H1 (cell line): ENCODE results near the gene NFIX. TPM values are rescaled to one million over a fixed set of nuclear protein-coding genes. Genes with fewer than 3 reads are reported as not detected.

Experiments used
- CTCF ChIA-PET: fragments of 300-600 bp; sonication (Branson Sonifier 250); formaldehyde crosslinking; loops from one replicate; lab custom pipeline; 2021; ENCODE audit not compliant: partially characterized antibody; lab: Charles Lee
- POLR2A ChIA-PET: fragments of 300-600 bp; sonication (Branson Sonifier 250); formaldehyde crosslinking; loops from one replicate; lab custom pipeline; 2021; ENCODE audit warnings: inconsistent platforms; ENCODE audit not compliant: partially characterized antibody; lab: Charles Lee
- DNase-seq, 2 experiments: peaks; one replicate each; pipeline versions ENCODE4 v3.0.0 to v3.0.0-alpha.2; 2010 to 2022; ENCODE audit warnings: low spot score in 2 of 2, low read depth in 1 of 2, mixed read lengths in 1 of 2
- FAIRE-seq: peaks from 2 replicates; lab custom pipeline; 2011; peaks lifted over from hg19 to GRCh38; lab: Jason Lieb, UNC
- H2AFZ ChIP-seq: 2 replicates; pipeline ENCODE4 v1.8.1; 2012; ENCODE audit warnings: low read length, inconsistent platforms
- H2AK5ac ChIP-seq: 2 replicates; pipeline ENCODE4 v1.6.1; 2013; ENCODE audit warnings: low read depth, low read length
- H2BK120ac ChIP-seq: replicated peaks from 2 replicates; pipeline ENCODE3; 2013; ENCODE audit warnings: low read depth, low read length, inconsistent platforms
- H2BK12ac ChIP-seq: 2 replicates; pipeline ENCODE4 v1.6.1; 2013; ENCODE audit warnings: low read depth, low read length
- H2BK15ac ChIP-seq: 2 replicates; pipeline ENCODE4 v1.6.1; 2013; ENCODE audit warnings: low read length
- H2BK20ac ChIP-seq: 2 replicates; pipeline ENCODE4 v1.6.1; 2013; ENCODE audit warnings: low read length
- H2BK5ac ChIP-seq: 2 replicates; pipeline ENCODE4 v1.6.1; 2013; ENCODE audit warnings: low read depth, low read length
- H3K14ac ChIP-seq: 2 replicates; pipeline ENCODE4 v1.6.1; 2013; ENCODE audit warnings: inconsistent platforms; ENCODE audit not compliant: insufficient read length
- H3K18ac ChIP-seq: 2 replicates; pipeline ENCODE4 v1.6.1; 2013; ENCODE audit warnings: low read length; ENCODE audit errors: extremely low read depth
- H3K23ac ChIP-seq: 2 replicates; pipeline ENCODE4 v1.6.1; 2013; ENCODE audit warnings: inconsistent platforms; ENCODE audit not compliant: insufficient read length
- H3K23me2 ChIP-seq: 2 replicates; pipeline ENCODE4 v1.6.1; 2013; ENCODE audit warnings: low read depth, low read length
- H3K27ac ChIP-seq: 2 replicates; pipeline ENCODE4 v1.6.1; 2011; ENCODE audit warnings: low read depth, low read length, inconsistent platforms
- H3K27me3 ChIP-seq, 4 experiments: replicated peaks in 1 of 4; 1 replicate in 1 of 4; 2 replicates in 3 of 4; pipeline versions ENCODE4 v1.6.1 to v1.8.1; 2011 to 2013; ENCODE audit warnings: low read length in 3 of 4, mild to moderate bottlenecking in 3 of 4, inconsistent platforms in 2 of 4, mixed read lengths in 2 of 4, moderate library complexity in 1 of 4; ENCODE audit not compliant: control insufficient read depth in 3 of 4, insufficient read depth in 3 of 4; ENCODE audit errors: extremely low read depth in 1 of 4
- H3K36me3 ChIP-seq, 4 experiments: 2 replicates each; pipeline versions ENCODE4 v1.6.1 to v1.8.1; 2011 to 2013; ENCODE audit warnings: mild to moderate bottlenecking in 4 of 4, low read length in 3 of 4, moderate library complexity in 2 of 4, control low read depth in 1 of 4, inconsistent platforms in 1 of 4; ENCODE audit not compliant: insufficient read depth in 4 of 4, control insufficient read depth in 2 of 4
- H3K4ac ChIP-seq: replicated peaks from 2 replicates; pipeline ENCODE3; 2013; ENCODE audit warnings: low read length, low read depth, mixed read lengths, inconsistent platforms; ENCODE audit not compliant: insufficient read length
- H3K4me1 ChIP-seq, 4 experiments: replicated peaks in 1 of 4; 1 replicate in 1 of 4; 2 replicates in 3 of 4; pipeline versions ENCODE4 v1.6.1 to v1.8.1; 2011 to 2013; ENCODE audit warnings: low read length in 3 of 4, inconsistent platforms in 2 of 4, mixed read lengths in 1 of 4; ENCODE audit not compliant: insufficient read depth in 4 of 4, control insufficient read depth in 3 of 4
- H3K4me2 ChIP-seq, 2 experiments: 2 replicates each; pipeline versions ENCODE4 v1.6.1 to v1.8.1; 2011 to 2013; ENCODE audit warnings: low read depth in 2 of 2, low read length in 2 of 2, control low read depth in 1 of 2, inconsistent platforms in 1 of 2, mild to moderate bottlenecking in 1 of 2; ENCODE audit not compliant: insufficient read depth in 1 of 2
- H3K4me3 ChIP-seq, 4 experiments: fragments of 200-600, 300-600 bp in 1 of 4; sonication (generic), shearing (Covaris generic), sonication (Bioruptor Twin) in 1 of 4; 2 replicates each; pipeline versions ENCODE4 v1.5.1 to v1.8.1; 2011 to 2016; ENCODE audit warnings: low read length in 4 of 4, low read depth in 3 of 4, control low read depth in 2 of 4, inconsistent platforms in 2 of 4, mild to moderate bottlenecking in 2 of 4, mixed read lengths in 1 of 4, moderate library complexity in 1 of 4; ENCODE audit not compliant: insufficient read depth in 2 of 4; ENCODE audit errors: extremely low read depth in 1 of 4
- H3K56ac ChIP-seq: replicated peaks from 2 replicates; pipeline ENCODE3; 2013; ENCODE audit warnings: low read depth, mild to moderate bottlenecking, mixed read lengths, low read length, inconsistent platforms; ENCODE audit not compliant: insufficient read length
- H3K79me1 ChIP-seq: 2 replicates; pipeline ENCODE4 v1.6.1; 2013; ENCODE audit warnings: low read depth, low read length, control low read depth
- H3K79me2 ChIP-seq, 2 experiments: 2 replicates each; pipeline versions ENCODE4 v1.6.1 to v1.8.1; 2012 to 2013; ENCODE audit warnings: low read length in 2 of 2, mild to moderate bottlenecking in 2 of 2, inconsistent platforms in 1 of 2; ENCODE audit not compliant: insufficient read depth in 2 of 2, control insufficient read depth in 1 of 2
- H3K9ac ChIP-seq, 4 experiments: replicated peaks in 1 of 4; 1 replicate in 1 of 4; 2 replicates in 3 of 4; pipeline versions ENCODE4 v1.6.1 to v1.8.1; 2011 to 2013; ENCODE audit warnings: low read depth in 3 of 4, low read length in 3 of 4, control low read depth in 2 of 4, mild to moderate bottlenecking in 2 of 4, moderate library complexity in 2 of 4, inconsistent platforms in 1 of 4; ENCODE audit errors: extremely low read depth in 1 of 4
- H3K9me3 ChIP-seq, 2 experiments: 2 replicates each; pipeline versions ENCODE4 v1.6.1 to v1.8.1; 2012 to 2013; ENCODE audit warnings: mild to moderate bottlenecking in 2 of 2, moderate library complexity in 2 of 2, control low read depth in 1 of 2, inconsistent platforms in 1 of 2, low read depth in 1 of 2, low read length in 1 of 2, mixed read lengths in 1 of 2; ENCODE audit not compliant: insufficient read depth in 2 of 2
- H4K20me1 ChIP-seq, 2 experiments: replicated peaks in 1 of 2; 2 replicates each; pipeline versions ENCODE3 to v1.8.1; 2011 to 2013; ENCODE audit warnings: inconsistent platforms in 2 of 2, low read length in 2 of 2, mild to moderate bottlenecking in 1 of 2; ENCODE audit not compliant: insufficient read depth in 2 of 2, control insufficient read depth in 1 of 2
- H4K5ac ChIP-seq: 2 replicates; pipeline ENCODE4 v1.6.1; 2013; ENCODE audit warnings: low read length, low read depth, mixed read lengths, inconsistent platforms; ENCODE audit not compliant: insufficient read length
- H4K8ac ChIP-seq: 2 replicates; pipeline ENCODE4 v1.8.0; 2013; ENCODE audit warnings: mild to moderate bottlenecking, moderate library complexity, low read length, inconsistent platforms; ENCODE audit not compliant: insufficient read depth; ENCODE audit errors: extremely low read depth
- H4K91ac ChIP-seq: replicated peaks from 2 replicates; pipeline ENCODE3; 2013; ENCODE audit warnings: low read length, mixed read lengths, inconsistent platforms; ENCODE audit not compliant: insufficient read length
- ATF2 ChIP-seq: IDR thresholded peaks from 2 replicates; pipeline ENCODE4 v1.6.1; 2012; ENCODE audit warnings: low read length, inconsistent platforms
- JUN ChIP-seq: IDR thresholded peaks from 2 replicates; pipeline ENCODE4 v1.6.1; 2011; ENCODE audit warnings: low read depth, mild to moderate bottlenecking, improper control_type of control experiment, low read length
- KDM1A ChIP-seq: fragments of 200-600, 300-600 bp; sonication (generic); IDR thresholded peaks from 2 replicates; pipeline ENCODE4 v1.7.1; 2016; ENCODE audit warnings: mild to moderate bottlenecking, low read length, borderline replicate concordance
- MAX ChIP-seq: IDR thresholded peaks from 2 replicates; pipeline ENCODE4 v1.6.1; 2012; ENCODE audit warnings: inconsistent platforms
- SUZ12 ChIP-seq: fragments of 200-600 bp; sonication (generic); IDR thresholded peaks from 2 replicates; pipeline ENCODE4 v1.6.1; 2012; ENCODE audit warnings: mild to moderate bottlenecking, inconsistent platforms, low read length, moderate library complexity, mixed read lengths
- WGBS, 2 experiments: shearing (Covaris generic) in 1 of 2; methylation state at CpG; one replicate each; pipeline versions ENCODE4 v1.1.6 to v1.1.7; 2013 to 2015; ENCODE audit warnings: low lambda C conversion rate in 2 of 2, mixed read lengths in 2 of 2, inconsistent platforms in 1 of 2, low coverage in 1 of 2, missing lambda C conversion rate in 1 of 2; ENCODE audit not compliant: insufficient replicate concordance in 2 of 2, insufficient coverage in 1 of 2, insufficient read length in 1 of 2; ENCODE audit errors: extremely low coverage in 1 of 2, missing lambda C conversion rate in 1 of 2; 5-methylcytosine and 5-hydroxymethylcytosine counted together
- polyA plus RNA-seq, 7 experiments: library from polyadenylated mRNA; depleted of rRNA in 3 of 7; stranded (reverse) in 5 of 7; unstranded in 2 of 7; fragments of >200 nt in 5 of 7; fragments of 200-250 nt in 2 of 7; gene quantifications; 1 replicate in 5 of 7; 2 replicates in 1 of 7; 4 replicates in 1 of 7; pipeline versions ENCODE4 v1.2.1 to v1.2.3, GENCODE V29; 2011 to 2013; ENCODE audit warnings: missing spikeins in 2 of 7, mixed read lengths in 2 of 7
- total RNA-seq: library from RNA; stranded (reverse); fragmentation: NEBNext Ultra II Directional; extraction: Animal tissue kit (Norgen Biotek cat#: 25700); gene quantifications from 2 replicates; pipeline ENCODE4 v1.2.1, GENCODE V29; 2021

The NFIX gene
- total and polyA plus RNA-seq, 2 of the 8 experiments (the other 6 are each of a cell fraction or from before 2014, with no cell fraction given), result 0.03 to 0.20 TPM

- Histone ChIP-seq H3K56ac (no peak overlapping the region), H3K14ac (no peak overlapping the region), H3K4me2 (no peak overlapping the region), H2BK120ac (no peak overlapping the region), H3K27ac (no peak overlapping the region), H3K36me3 (no peaks in the 10 kb centered on the region), H3K9ac (no peak overlapping the region), H3K4ac (no peak overlapping the region), H2BK15ac (no peak overlapping the region), H3K79me1 (no peaks in the 10 kb centered on the region), H2BK20ac (0 out of 2 replicates have a peak overlapping the region, but pooled peaks have one; percentile 48), H3K23ac (no peak overlapping the region), H3K4me1 (peaks cover 3 to 11% (median 7%) of the 10 kb centered on the region in 4 experiments), H3K79me2 (no peaks in the 10 kb centered on the region), H2AFZ (no peak overlapping the region), H3K4me3 (no peak overlapping the region), H4K5ac (no peak overlapping the region), H2AK5ac (no peak overlapping the region), H2BK5ac (no peak overlapping the region), H3K18ac (no peak overlapping the region), H3K23me2 (no peaks in the 10 kb centered on the region), H4K8ac (no peak overlapping the region), H4K91ac (no peak overlapping the region), H3K9me3 (no peaks in the 10 kb centered on the region), H4K20me1 (no peaks in the 10 kb centered on the region), H3K27me3 (peaks cover 0 to 14% (median 12%) of the 10 kb centered on the region in 4 experiments; a peak in 6 of 7 replicates), H2BK12ac (no peak overlapping the region)
- DNase-seq, result no peak
- ChIA-PET CTCF (interaction anchor here (0.6 to 48.8 kb wide), 10 partner anchors 10 to 107 kb away, joined by 3 to 1145 read pairs (median 4); no protein-coding TSS in a partner anchor), POLR2A (no interaction called here)
- TF ChIP-seq JUN, result no peak
- no peak for TF ChIP-seq SUZ12
- TF ChIP-seq MAX, result no peak
- TF ChIP-seq ATF2, result no peak
- no peak for TF ChIP-seq KDM1A
- no peak for FAIRE-seq
- 95% methylated on average over 9 of the region's 9 CpGs; no CpG with 5 or more reads in 1 of the 2 experiments for WGBS, 2 experiments
These were observed 77.1 kb downstream of the NFIX start for GRCh38 chr19:13072188-13072908.
